Smooth muscle cell (in vitro differentiated cells): Measurements from ENCODE around the gene TUFM. TPM values are rescaled to one million over a fixed set of nuclear protein-coding genes. Genes with fewer than 3 reads are reported as not detected.

Experiments used
- DNase-seq: peaks from one replicate; lab custom pipeline; 2025; ENCODE audit not compliant: unreplicated experiment; lab: John Stamatoyannopoulos, UW
- H2AFZ ChIP-seq: fragments of 200-600 bp; sonication (generic); 2 replicates; pipeline ENCODE4 v1.6.0; 2016; ENCODE audit warnings: antibody characterized with exemption, low read depth, mild to moderate bottlenecking
- H3F3A ChIP-seq: fragments of 200-600 bp; sonication (generic); 2 replicates; pipeline ENCODE4 v1.6.0; 2017; ENCODE audit warnings: antibody characterized with exemption, low read depth
- H3K27ac ChIP-seq: fragments of 200-600 bp; sonication (generic); 2 replicates; pipeline ENCODE4 v1.5.1; 2016; ENCODE audit warnings: low read depth, mild to moderate bottlenecking
- H3K27me3 ChIP-seq: fragments of 200-600 bp; sonication (generic); 2 replicates; pipeline ENCODE4 v1.6.1; 2016; ENCODE audit warnings: low read depth, mild to moderate bottlenecking
- H3K36me3 ChIP-seq: fragments of 200-600 bp; sonication (generic); 2 replicates; pipeline ENCODE4 v1.5.1; 2016; ENCODE audit warnings: low read depth
- H3K4me1 ChIP-seq: fragments of 200-600 bp; sonication (generic); 2 replicates; pipeline ENCODE4 v1.5.1; 2016; ENCODE audit warnings: low read depth
- H3K4me2 ChIP-seq: fragments of 200-600 bp; sonication (generic); 2 replicates; pipeline ENCODE4 v1.6.0; 2016; ENCODE audit warnings: mild to moderate bottlenecking
- H3K4me3 ChIP-seq: fragments of 200-600 bp; sonication (generic); 2 replicates; pipeline ENCODE4 v1.5.1; 2016; ENCODE audit warnings: mild to moderate bottlenecking
- H3K79me2 ChIP-seq: fragments of 200-600 bp; sonication (generic); 2 replicates; pipeline ENCODE4 v1.6.0; 2016; ENCODE audit warnings: low read depth, mild to moderate bottlenecking
- H3K9ac ChIP-seq: fragments of 200-600 bp; sonication (generic); 2 replicates; pipeline ENCODE4 v1.6.0; 2016; ENCODE audit warnings: low read depth
- H3K9me3 ChIP-seq: fragments of 200-600 bp; sonication (generic); replicated peaks from 2 replicates; pipeline ENCODE4 v1.5.1; 2016; ENCODE audit warnings: low read depth
- H4K20me1 ChIP-seq: fragments of 200-600 bp; sonication (generic); 2 replicates; pipeline ENCODE4 v1.6.0; 2016; ENCODE audit warnings: low read depth
- WGBS: methylation state at CpG from one replicate; pipeline ENCODE4 v1.1.7; 2016; ENCODE audit warnings: low lambda C conversion rate; 5-methylcytosine and 5-hydroxymethylcytosine counted together
- polyA plus RNA-seq: library from polyadenylated mRNA; unstranded; fragments of >200 nt; fragmentation: Nextera tagmentation; extraction: Ambion mirVana; gene quantifications from 2 replicates; pipeline ENCODE4 v1.2.1, GENCODE V29; 2016
- total RNA-seq: library from RNA; depleted of rRNA; stranded (reverse); fragments of >200 nt; gene quantifications from 2 replicates; pipeline ENCODE4 v1.2.3, GENCODE V29; 2014
- TF ChIP-seq, protein P1 (sequence below): fragments of 200-600 bp; sonication (generic); IDR thresholded peaks from 2 replicates; pipeline ENCODE4 v1.5.1; 2017; ENCODE audit warnings: borderline replicate concordance, mild to moderate bottlenecking, antibody characterized with exemption; ENCODE audit not compliant: insufficient read depth, poor library complexity, severe bottlenecking

Gene TUFM
- total and polyA plus RNA-seq, 2 experiments from 2014 or later = 76.1 to 191 TPM

DNA sequence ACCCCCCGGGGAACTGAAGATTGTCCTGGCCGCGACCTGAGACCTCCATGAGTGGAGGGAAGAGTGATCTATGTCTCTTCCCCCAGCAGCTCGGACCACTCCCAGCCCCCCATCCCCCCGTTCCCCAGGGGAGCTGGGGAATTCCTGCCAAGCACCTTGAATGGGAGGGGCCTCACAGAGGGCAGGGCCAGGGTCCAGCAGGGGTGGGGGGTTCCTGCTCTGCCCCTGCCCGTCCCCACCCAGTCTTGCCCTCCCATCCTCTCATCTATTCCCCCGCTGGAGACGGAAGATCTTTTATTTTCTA lies 9.4 kb downstream of the TUFM start:
- peaks cover 10% of the 10 kb centered on the region for H3K79me2 ChIP-seq
- H3K27me3 ChIP-seq = no peaks in the 10 kb centered on the region
- H3K4me3 ChIP-seq = no peak overlapping the region
- no peak for DNase-seq
- no peak overlapping the region for H3K27ac ChIP-seq
- H3K36me3 ChIP-seq = peaks cover 18% of the 10 kb centered on the region
- 93% methylated on average over 5 of the region's 8 CpGs for WGBS
- no peaks in the 10 kb centered on the region for H3K4me1 ChIP-seq
- H3K9me3 ChIP-seq = no peaks in the 10 kb centered on the region
- H3K4me2 ChIP-seq = no peak overlapping the region
- no peak overlapping the region for H2AFZ ChIP-seq
- peaks cover 33% of the 10 kb centered on the region for H3F3A ChIP-seq
- H3K9ac ChIP-seq = no peak overlapping the region
- peaks cover 42% of the 10 kb centered on the region for H4K20me1 ChIP-seq
- TF ChIP-seq, protein P1, sequence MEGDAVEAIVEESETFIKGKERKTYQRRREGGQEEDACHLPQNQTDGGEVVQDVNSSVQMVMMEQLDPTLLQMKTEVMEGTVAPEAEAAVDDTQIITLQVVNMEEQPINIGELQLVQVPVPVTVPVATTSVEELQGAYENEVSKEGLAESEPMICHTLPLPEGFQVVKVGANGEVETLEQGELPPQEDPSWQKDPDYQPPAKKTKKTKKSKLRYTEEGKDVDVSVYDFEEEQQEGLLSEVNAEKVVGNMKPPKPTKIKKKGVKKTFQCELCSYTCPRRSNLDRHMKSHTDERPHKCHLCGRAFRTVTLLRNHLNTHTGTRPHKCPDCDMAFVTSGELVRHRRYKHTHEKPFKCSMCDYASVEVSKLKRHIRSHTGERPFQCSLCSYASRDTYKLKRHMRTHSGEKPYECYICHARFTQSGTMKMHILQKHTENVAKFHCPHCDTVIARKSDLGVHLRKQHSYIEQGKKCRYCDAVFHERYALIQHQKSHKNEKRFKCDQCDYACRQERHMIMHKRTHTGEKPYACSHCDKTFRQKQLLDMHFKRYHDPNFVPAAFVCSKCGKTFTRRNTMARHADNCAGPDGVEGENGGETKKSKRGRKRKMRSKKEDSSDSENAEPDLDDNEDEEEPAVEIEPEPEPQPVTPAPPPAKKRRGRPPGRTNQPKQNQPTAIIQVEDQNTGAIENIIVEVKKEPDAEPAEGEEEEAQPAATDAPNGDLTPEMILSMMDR = no peak

DNA sequence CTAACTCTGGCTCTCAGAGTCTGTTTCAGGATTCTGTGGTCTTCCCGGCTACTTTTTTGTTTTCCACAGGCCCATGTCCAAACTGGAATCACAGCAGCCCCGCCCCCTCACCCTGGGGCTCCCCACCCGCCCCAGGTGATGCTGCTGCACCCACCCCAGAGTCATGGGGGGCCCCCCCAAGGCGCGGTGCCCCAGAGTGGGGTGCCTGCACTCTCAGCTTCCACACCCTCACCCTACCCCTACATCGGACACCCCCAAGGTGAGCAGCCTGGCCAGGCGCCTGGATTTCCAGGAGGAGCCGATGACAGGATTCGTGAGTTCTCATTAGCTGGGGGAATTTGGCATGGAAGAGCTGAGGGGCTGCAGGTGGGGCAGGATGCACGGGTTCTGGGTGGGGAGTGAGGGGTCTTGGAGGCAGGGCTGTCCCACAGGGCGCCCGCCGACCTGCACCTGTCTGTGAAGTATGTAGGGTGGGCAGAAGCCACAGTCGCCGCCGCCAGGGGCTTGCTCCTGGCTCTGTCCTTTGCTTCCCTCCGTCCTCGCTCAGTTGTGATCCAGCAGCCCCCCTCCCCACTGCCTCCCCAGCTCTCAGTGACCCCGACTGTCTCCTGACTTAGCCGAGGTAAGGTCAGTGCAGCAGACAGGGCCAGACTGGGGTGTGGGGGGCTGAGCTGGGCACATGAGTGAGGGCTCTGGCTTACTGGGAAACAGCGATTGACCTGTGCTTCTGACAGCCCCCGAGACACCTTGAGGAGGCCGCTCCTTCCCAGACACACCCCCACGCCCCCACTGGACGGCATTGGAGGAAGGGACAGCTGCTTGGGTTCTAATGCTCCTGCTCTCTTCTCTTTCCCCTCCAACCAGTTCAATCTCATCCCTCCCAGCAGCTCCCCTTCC lies 10.0 kb downstream of the TUFM start:
- Histone ChIP-seq H3K27ac (no peak overlapping the region), H4K20me1 (peaks cover 48% of the 10 kb centered on the region), H3K27me3 (no peaks in the 10 kb centered on the region), H3K79me2 (peaks cover 16% of the 10 kb centered on the region), H3K4me1 (no peaks in the 10 kb centered on the region), H2AFZ (no peak overlapping the region), H3K36me3 (peaks cover 18% of the 10 kb centered on the region), H3K4me3 (no peak overlapping the region), H3K4me2 (no peak overlapping the region), H3K9me3 (no peaks in the 10 kb centered on the region), H3F3A (peaks cover 33% of the 10 kb centered on the region), H3K9ac (no peak overlapping the region)
- WGBS = 96% methylated on average over 18 of the region's 25 CpGs
- DNase-seq = no peak
- TF ChIP-seq, protein P1 = no peak

DNA sequence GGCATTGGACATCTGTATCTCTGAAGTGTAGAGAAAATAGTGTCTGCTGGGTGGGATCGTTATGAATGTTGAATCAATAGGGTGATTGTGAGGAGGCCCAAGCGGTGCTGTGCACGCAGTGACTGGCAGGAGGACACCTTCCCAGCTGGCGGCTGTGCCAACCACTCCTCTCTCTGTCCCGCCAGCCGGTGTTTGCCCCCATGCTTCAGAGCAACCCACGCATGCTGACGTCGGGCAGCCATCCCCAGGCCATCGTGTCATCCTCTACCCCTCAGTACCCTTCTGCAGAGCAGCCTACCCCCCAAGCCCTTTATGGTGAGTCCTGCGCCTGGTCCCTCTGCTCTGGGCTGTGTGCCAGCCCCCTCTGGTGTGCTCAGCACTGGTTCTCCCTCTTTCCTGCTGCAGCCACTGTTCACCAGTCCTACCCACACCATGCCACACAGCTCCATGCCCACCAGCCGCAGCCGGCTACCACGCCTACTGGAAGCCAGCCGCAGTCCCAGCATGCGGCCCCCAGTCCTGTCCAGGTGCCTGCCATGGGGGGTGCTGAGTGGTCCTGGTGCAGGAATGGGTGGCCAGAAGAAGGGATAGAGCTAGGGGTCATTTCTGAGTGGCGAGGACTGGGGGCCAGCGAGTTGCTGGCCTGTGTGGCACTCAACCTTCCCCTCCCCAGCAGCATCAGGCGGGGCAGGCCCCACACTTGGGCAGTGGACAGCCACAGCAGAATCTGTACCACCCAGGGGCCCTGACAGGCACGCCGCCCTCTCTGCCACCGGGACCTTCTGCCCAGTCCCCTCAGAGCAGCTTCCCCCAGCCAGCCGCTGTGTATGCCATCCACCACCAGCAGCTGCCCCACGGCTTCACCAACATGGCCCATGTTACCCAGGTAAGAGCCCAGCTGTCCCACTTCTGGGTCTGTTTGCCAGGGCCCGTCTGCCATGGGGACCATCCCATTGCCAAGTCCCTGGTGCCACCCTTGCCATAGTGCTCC lies 11.0 kb downstream of the TUFM start:
- no peak overlapping the region for H3K4me2 ChIP-seq
- DNase-seq = no peak
- H3F3A ChIP-seq = peaks cover 34% of the 10 kb centered on the region
- H3K36me3 ChIP-seq = peaks cover 18% of the 10 kb centered on the region
- no peak overlapping the region for H2AFZ ChIP-seq
- H3K9me3 ChIP-seq = no peaks in the 10 kb centered on the region
- TF ChIP-seq, protein P1 = no peak
- H3K9ac ChIP-seq = no peak overlapping the region
- no peaks in the 10 kb centered on the region for H3K27me3 ChIP-seq
- WGBS = 98% methylated on average over 25 of the region's 25 CpGs
- H3K27ac ChIP-seq = no peak overlapping the region
- peaks cover 24% of the 10 kb centered on the region for H3K79me2 ChIP-seq
- no peaks in the 10 kb centered on the region for H3K4me1 ChIP-seq
- H3K4me3 ChIP-seq = no peak overlapping the region
- peaks cover 54% of the 10 kb centered on the region for H4K20me1 ChIP-seq
